ENCODE measurements around the gene CYREN. TPM values are rescaled to one million over a fixed set of nuclear protein-coding genes. Genes with fewer than 3 reads are reported as not detected.
"Not testable (repeated sequence)": the region's sequence is repeated elsewhere in the genome, so short reads cannot be mapped to it uniquely, and the experiment has no call there.

Gene CYREN
- polyA plus RNA-seq, 2 of the 4 experiments (the other 2 are of a cell fraction): 59.3 to 70.4 TPM

GRCh38 chr7:135173916-135174315 lies 3.4 kb upstream of the CYREN start:
- H3K27ac ChIP-seq; H3K4me2 ChIP-seq; ATAC-seq; POLR2A ChIA-PET; H3K9me3 ChIP-seq; FAIRE-seq; H3K4me3 ChIP-seq; DNase-seq (ENCODE audit: low read depth in 1 of 2, low spot score in 1 of 2): not testable (repeated sequence)
- CTCF ChIA-PET: interaction anchor here (0.6 to 1.6 kb wide), 5 partner anchors 15 to 754 kb away, joined by 3 to 5 read pairs (median 3); no protein-coding TSS in a partner anchor
- peaks cover 30% of the 10 kb centered on the region for H3K4me1 ChIP-seq
- 78% methylated on average over 4 of the region's 4 CpGs for WGBS (ENCODE audit: missing lambda C conversion rate)

- H3K27ac ChIP-seq: peak overlapping the region; percentile 96 to 99
- DNase-seq (ENCODE audit: low read depth in 1 of 2, low spot score in 1 of 2): peak in 1 of 2 experiments; percentile 68
- POLR2A ChIA-PET: interaction anchor here (0.9 to 1.8 kb wide), 4 partner anchors 8 to 185 kb away, joined by 3 to 8 read pairs (median 6); partner anchors contain the start of genes AGBL3 and WDR91
- H3K4me3 ChIP-seq: peak overlapping the region; percentile 87
- ATAC-seq: peak; percentile 27 to 47; a peak in 3 of 6 replicates
- CTCF ChIA-PET: interaction anchor here (1.0 to 4.0 kb wide), 11 partner anchors 9 to 541 kb away, joined by 3 to 26 read pairs (median 7); partner anchors contain the start of genes AGBL3 and TMEM140
- 17% methylated on average over 13 of the region's 19 CpGs for WGBS (ENCODE audit: missing lambda C conversion rate)
- H3K4me1 ChIP-seq: peaks cover 30% of the 10 kb centered on the region
- TF ChIP-seq MAX (IDR thresholded peaks at IDR 0.05): 0 out of 2 replicates have a peak, but pooled peaks have one; percentile 16
- peak; percentile 14; the same call in 1 of the 2 replicates for TF ChIP-seq POLR2A (IDR thresholded peaks at IDR 0.05; ENCODE audit: low read length)
- peak; percentile 62 to 81; a peak in 3 of 4 replicates for TF ChIP-seq CEBPB (IDR thresholded peaks at IDR 0.05)
- not testable (repeated sequence) for FAIRE-seq, H3K9me3 ChIP-seq
- H3K4me2 ChIP-seq: peak overlapping the region; percentile 94
These were observed 1.2 kb upstream of the CYREN start for GRCh38 chr7:135171581-135172291.

- 5% methylated on average over 12 of the region's 12 CpGs for WGBS (ENCODE audit: missing lambda C conversion rate)
- ChIA-PET CTCF (interaction anchor here (1.0 to 4.0 kb wide), 20 partner anchors 10 to 540 kb away, joined by 3 to 31 read pairs (median 6); partner anchors contain the start of genes AGBL3 and TMEM140), POLR2A (interaction anchor here (0.7 to 1.8 kb wide), 8 partner anchors 9 to 481 kb away, joined by 3 to 8 read pairs (median 4); partner anchors contain the start of genes AGBL3 and WDR91)
- not testable (repeated sequence) for FAIRE-seq; H3K9me3 ChIP-seq; DNase-seq (ENCODE audit: low read depth in 1 of 2, low spot score in 1 of 2)
- 0 out of 2 replicates have a peak, but pooled peaks have one; percentile 20 for TF ChIP-seq HOXA7 (CRISPR knock-in tag; IDR thresholded peaks at IDR 0.05)
- peak; percentile 7; the same call in 1 of the 2 replicates for TF ChIP-seq EHF (CRISPR knock-in tag; IDR thresholded peaks at IDR 0.05)
- TF ChIP-seq PHF8 (IDR thresholded peaks at IDR 0.05; ENCODE audit: borderline replicate concordance, low read depth): peak; percentile 23; the same call in 1 of the 2 replicates
- TF ChIP-seq E2F6 (IDR thresholded peaks at IDR 0.05; ENCODE audit: borderline replicate concordance, low read depth): 0 out of 2 replicates have a peak, but pooled peaks have one; percentile 77
- TF ChIP-seq MAX (IDR thresholded peaks at IDR 0.05): peak; percentile 2; the same call in 1 of the 2 replicates
- ATAC-seq: peak in 1 of 2 experiments; percentile 7; a peak in 2 of 6 replicates
- Histone ChIP-seq H3K4me2 (peak overlapping the region; percentile 94), H3K4me1 (peaks cover 25% of the 10 kb centered on the region), H3K27ac (peak overlapping the region; percentile 96 to 99), H3K4me3 (peak overlapping the region; percentile 87)
These were observed 533 bp upstream of the CYREN start for GRCh38 chr7:135170998-135171481.

GRCh38 chr7:135169964-135170273 lies 588 bp downstream of the CYREN start:
- H3K4me2 ChIP-seq: peak overlapping the region; percentile 94
- no peaks in the 10 kb centered on the region for H3K9me3 ChIP-seq
- no peak for DNase-seq (ENCODE audit: low read depth in 1 of 2, low spot score in 1 of 2)
- ATAC-seq: no peak
- peak overlapping the region; percentile 96 to 99 for H3K27ac ChIP-seq
- ChIA-PET CTCF (interaction anchor here (0.9 to 4.0 kb wide), 17 partner anchors 11 to 524 kb away, joined by 3 to 31 read pairs (median 5); partner anchors contain the start of genes AGBL3 and TMEM140), POLR2A (interaction anchor here (0.9 to 1.8 kb wide), 2 partner anchors 22 to 183 kb away, joined by 4 to 7 read pairs; partner anchors contain the start of genes AGBL3 and TMEM140)
- peak overlapping the region; percentile 87 for H3K4me3 ChIP-seq
- FAIRE-seq: no peak
- 5% methylated on average over 11 of the region's 17 CpGs for WGBS (ENCODE audit: missing lambda C conversion rate)
- peaks cover 25% of the 10 kb centered on the region for H3K4me1 ChIP-seq
- TF ChIP-seq E2F6 (IDR thresholded peaks at IDR 0.05; ENCODE audit: borderline replicate concordance, low read depth) (no peak), RCOR1 (IDR thresholded peaks at IDR 0.05; ENCODE audit: low read depth, low read length) (no peak), PHF8 (IDR thresholded peaks at IDR 0.05; ENCODE audit: borderline replicate concordance, low read depth) (no peak), EP300 (IDR thresholded peaks at IDR 0.05) (no peak), ZNF302 (CRISPR knock-in tag; IDR thresholded peaks at IDR 0.05) (no peak), EHF (CRISPR knock-in tag; IDR thresholded peaks at IDR 0.05) (no peak), HOXA7 (CRISPR knock-in tag; IDR thresholded peaks at IDR 0.05) (no peak), ZSCAN20 (CRISPR knock-in tag; IDR thresholded peaks at IDR 0.05) (no peak), REST (IDR thresholded peaks at IDR 0.05) (no peak), RARB (CRISPR knock-in tag; IDR thresholded peaks at IDR 0.05) (no peak), FOSL2 (IDR thresholded peaks at IDR 0.05) (no peak), FOSL2 (CRISPR knock-in tag; IDR thresholded peaks at IDR 0.05) (no peak), PBX3 (IDR thresholded peaks at IDR 0.05) (no peak), SREBF2 (IDR thresholded peaks at IDR 0.05) (no peak), MYC (IDR thresholded peaks at IDR 0.05; ENCODE audit: borderline replicate concordance, low read length) (no peak), ZC3H11A (IDR thresholded peaks at IDR 0.05) (no peak)

All from A549 (cell line).